ENCODE measurements around the gene ABHD1. TPM values are rescaled to one million over a fixed set of nuclear protein-coding genes. Genes with fewer than 3 reads are reported as not detected.

The ABHD1 gene
- total RNA-seq, 1 donor from 2014 or later: 0.51 TPM

- Mint-ChIP-seq H3K27me3 (peaks cover 10% of the 10 kb centered on the region), H3K4me3 (peak overlapping the region; percentile 88), H3K27ac (no peak overlapping the region), H3K36me3 (peaks cover 3% of the 10 kb centered on the region), H3K9me3 (no peaks in the 10 kb centered on the region), H3K4me1 (ENCODE audit: unreplicated experiment) (peaks cover 5% of the 10 kb centered on the region)
- TF ChIP-seq CTCF (conservative IDR thresholded peaks at IDR 0.05): peak; percentile 97
- peak; percentile 99 for DNase-seq (ENCODE audit: extremely low spot score, unreplicated experiment)
Measured at GRCh38 chr2:27086090-27086723, 37.4 kb upstream of the ABHD1 start.

DNA sequence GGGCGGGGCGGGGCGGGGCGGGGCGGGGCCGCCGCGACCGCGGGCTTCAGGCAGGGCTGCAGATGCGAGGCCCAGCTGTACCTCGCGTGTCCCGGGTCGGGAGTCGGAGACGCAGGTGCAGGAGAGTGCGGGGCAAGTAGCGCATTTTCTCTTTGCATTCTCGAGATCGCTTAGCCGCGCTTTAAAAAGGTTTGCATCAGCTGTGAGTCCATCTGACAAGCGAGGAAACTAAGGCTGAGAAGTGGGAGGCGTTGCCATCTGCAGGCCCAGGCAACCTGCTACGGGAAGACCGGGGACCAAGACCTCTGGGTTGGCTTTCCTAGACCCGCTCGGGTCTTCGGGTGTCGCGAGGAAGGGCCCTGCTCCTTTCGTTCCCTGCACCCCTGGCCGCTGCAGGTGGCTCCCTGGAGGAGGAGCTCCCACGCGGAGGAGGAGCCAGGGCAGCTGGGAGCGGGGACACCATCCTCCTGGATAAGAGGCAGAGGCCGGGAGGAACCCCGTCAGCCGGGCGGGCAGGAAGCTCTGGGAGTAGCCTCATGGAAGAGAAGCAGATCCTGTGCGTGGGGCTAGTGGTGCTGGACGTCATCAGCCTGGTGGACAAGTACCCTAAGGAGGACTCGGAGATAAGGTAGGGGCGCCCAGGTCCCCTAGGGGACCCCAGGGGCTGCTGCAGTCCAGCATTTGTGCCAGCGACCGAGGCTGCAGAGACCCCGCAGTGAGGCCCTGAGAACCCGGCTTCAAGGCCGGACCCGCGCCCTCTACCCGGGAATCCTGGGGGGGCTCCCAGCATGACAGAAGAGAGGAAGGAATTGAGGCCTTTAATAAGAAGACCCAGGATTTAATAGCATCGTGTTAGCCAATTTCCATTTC, 36.7 kb upstream of the ABHD1 start, which contains the start of gene KHK:
TSS of gene KHK (plus strand) at position 49 of the 870 bp plus-strand sequence. CDS start at position 537, 488 bp downstream.
- peak within 1 kb of the TSS; percentile 55 for H3K27ac Mint-ChIP-seq

DNA sequence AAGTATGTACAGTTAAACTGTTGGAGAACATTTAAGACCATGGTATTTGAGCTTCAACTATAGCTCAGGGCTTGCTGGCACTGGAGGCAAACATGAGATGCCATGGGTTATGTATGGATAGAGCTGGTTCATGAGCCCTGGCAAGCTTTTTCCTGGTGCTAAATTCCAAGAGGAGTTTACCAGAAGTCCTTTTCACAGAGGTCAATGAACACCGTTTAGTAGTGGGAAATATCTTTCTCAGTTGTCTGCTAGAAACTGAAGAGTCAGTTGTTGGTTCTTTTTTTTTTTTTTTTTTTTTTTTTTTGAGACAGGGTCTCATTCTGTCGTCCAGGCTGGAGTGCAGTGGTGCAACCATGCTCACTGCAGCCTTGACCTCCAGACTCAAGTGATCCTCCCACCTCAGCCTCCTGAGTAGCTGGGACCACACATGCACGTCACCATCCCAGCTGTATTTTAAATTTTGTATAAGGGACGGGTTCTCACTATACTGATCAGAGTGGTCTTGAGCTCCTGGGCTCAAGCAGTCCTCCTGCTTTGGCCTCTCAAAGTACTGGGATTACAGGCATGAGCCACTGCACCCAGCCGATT, 35.7 kb upstream of the ABHD1 start:
- Mint-ChIP-seq H3K9me3 (no peaks in the 10 kb centered on the region), H3K27ac (no peak overlapping the region), H3K27me3 (peaks cover 10% of the 10 kb centered on the region), H3K4me1 (ENCODE audit: unreplicated experiment) (peaks cover 4% of the 10 kb centered on the region), H3K36me3 (no peaks in the 10 kb centered on the region), H3K4me3 (peak overlapping the region; percentile 70)
- no peak for TF ChIP-seq CTCF (conservative IDR thresholded peaks at IDR 0.05)
- no peak for DNase-seq (ENCODE audit: extremely low spot score, unreplicated experiment)

More for the DNA sequence above, 36.7 kb upstream of the ABHD1 start, which contains the start of gene KHK:
- no peaks in the 10 kb centered on the region for H3K36me3 Mint-ChIP-seq
- H3K4me3 Mint-ChIP-seq: peak within 1 kb of the TSS; percentile 88
- no peaks in the 10 kb centered on the region for H3K9me3 Mint-ChIP-seq
- peaks cover 4% of the 10 kb centered on the region for H3K4me1 Mint-ChIP-seq (ENCODE audit: unreplicated experiment)
- TF ChIP-seq CTCF (conservative IDR thresholded peaks at IDR 0.05): peak; percentile 49
- H3K27me3 Mint-ChIP-seq: peaks cover 10% of the 10 kb centered on the region
- no peak for DNase-seq (ENCODE audit: extremely low spot score, unreplicated experiment)

- Mint-ChIP-seq H3K36me3 (no peaks in the 10 kb centered on the region), H3K27ac (no peak overlapping the region), H3K4me3 (peak overlapping the region; percentile 51), H3K4me1 (ENCODE audit: unreplicated experiment) (peaks cover 4% of the 10 kb centered on the region), H3K9me3 (no peaks in the 10 kb centered on the region), H3K27me3 (peaks cover 10% of the 10 kb centered on the region)
- DNase-seq (ENCODE audit: extremely low spot score, unreplicated experiment): no peak
- no peak for TF ChIP-seq CTCF (conservative IDR thresholded peaks at IDR 0.05)
Measured at GRCh38 chr2:27088634-27089033, 35.0 kb upstream of the ABHD1 start.

- no peak for DNase-seq (ENCODE audit: extremely low spot score, unreplicated experiment)
- peaks cover 10% of the 10 kb centered on the region for H3K27me3 Mint-ChIP-seq
- H3K4me3 Mint-ChIP-seq: no peak overlapping the region
- H3K4me1 Mint-ChIP-seq (ENCODE audit: unreplicated experiment): peaks cover 4% of the 10 kb centered on the region
- TF ChIP-seq CTCF (conservative IDR thresholded peaks at IDR 0.05): no peak
- no peak overlapping the region for H3K27ac Mint-ChIP-seq
- H3K9me3 Mint-ChIP-seq: no peaks in the 10 kb centered on the region
- H3K36me3 Mint-ChIP-seq: no peaks in the 10 kb centered on the region
Measured at GRCh38 chr2:27089111-27089954, 34.3 kb upstream of the ABHD1 start.

Data from type B pancreatic cell (in vitro differentiated cells).